H1 (cell line): ENCODE data around the gene SLC8A1. TPM values are rescaled to one million over a fixed set of nuclear protein-coding genes. Genes with fewer than 3 reads are reported as not detected.

ENCODE experiments used
- HDAC2 ChIP-seq, 2 experiments: fragments of 300-600 bp in 1 of 2; sonication (generic) in 1 of 2; IDR thresholded peaks; 2 replicates each; pipeline ENCODE4 v1.6.1; 2011 to 2012; ENCODE audit warnings: low read depth in 2 of 2, low read length in 2 of 2, mild to moderate bottlenecking in 2 of 2, moderate library complexity in 2 of 2, borderline replicate concordance in 1 of 2, inconsistent platforms in 1 of 2
- MAFK ChIP-seq: IDR thresholded peaks from 2 replicates; pipeline ENCODE4 v1.6.1; 2012; ENCODE audit warnings: low read depth, mild to moderate bottlenecking, improper control_type of control experiment, low read length
- NRF1 ChIP-seq: IDR thresholded peaks from 2 replicates; pipeline ENCODE4 v1.6.1; 2011; ENCODE audit warnings: mild to moderate bottlenecking, low read depth, low read length, improper control_type of control experiment
- polyA plus RNA-seq, 7 experiments: library from polyadenylated mRNA; depleted of rRNA in 3 of 7; stranded (reverse) in 5 of 7; unstranded in 2 of 7; fragments of >200 nt in 5 of 7; fragments of 200-250 nt in 2 of 7; gene quantifications; 1 replicate in 5 of 7; 2 replicates in 1 of 7; 4 replicates in 1 of 7; pipeline versions ENCODE4 v1.2.1 to v1.2.3, GENCODE V29; 2011 to 2013; ENCODE audit warnings: missing spikeins in 2 of 7, mixed read lengths in 2 of 7
- total RNA-seq: library from RNA; stranded (reverse); fragmentation: NEBNext Ultra II Directional; extraction: Animal tissue kit (Norgen Biotek cat#: 25700); gene quantifications from 2 replicates; pipeline ENCODE4 v1.2.1, GENCODE V29; 2021
- TF ChIP-seq, protein P1 (sequence below): fragments of 300-600 bp; sonication (generic); IDR thresholded peaks from 2 replicates; pipeline ENCODE4 v1.7.1; 2012; ENCODE audit warnings: low read length, moderate library complexity, mild to moderate bottlenecking, inconsistent platforms; ENCODE audit not compliant: insufficient replicate concordance

The SLC8A1 gene
- total and polyA plus RNA-seq, 2 of the 8 experiments (the other 6 are each of a cell fraction or from before 2014, with no cell fraction given), result 0.68 to 3.6 TPM

DNA sequence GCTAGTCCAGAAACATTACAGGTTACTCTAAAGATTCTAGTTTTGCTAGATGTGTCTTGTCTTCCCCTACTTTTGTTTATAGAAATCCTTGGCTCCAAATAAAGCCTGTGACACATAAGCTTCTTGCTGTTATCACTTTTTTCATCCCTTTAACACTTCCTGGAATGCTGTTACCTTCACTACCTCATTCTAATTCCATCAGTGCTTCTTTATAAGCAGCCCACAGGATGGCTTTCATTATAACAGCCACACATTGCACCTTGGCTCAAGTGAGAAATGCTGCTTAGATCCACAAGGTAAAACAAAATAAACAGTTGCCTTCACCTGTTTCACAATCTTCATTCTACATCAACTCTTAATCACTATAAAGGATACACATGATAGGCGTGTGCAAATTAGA, 221.7 kb downstream of the SLC8A1 start (continued):
- TF ChIP-seq, protein P1, sequence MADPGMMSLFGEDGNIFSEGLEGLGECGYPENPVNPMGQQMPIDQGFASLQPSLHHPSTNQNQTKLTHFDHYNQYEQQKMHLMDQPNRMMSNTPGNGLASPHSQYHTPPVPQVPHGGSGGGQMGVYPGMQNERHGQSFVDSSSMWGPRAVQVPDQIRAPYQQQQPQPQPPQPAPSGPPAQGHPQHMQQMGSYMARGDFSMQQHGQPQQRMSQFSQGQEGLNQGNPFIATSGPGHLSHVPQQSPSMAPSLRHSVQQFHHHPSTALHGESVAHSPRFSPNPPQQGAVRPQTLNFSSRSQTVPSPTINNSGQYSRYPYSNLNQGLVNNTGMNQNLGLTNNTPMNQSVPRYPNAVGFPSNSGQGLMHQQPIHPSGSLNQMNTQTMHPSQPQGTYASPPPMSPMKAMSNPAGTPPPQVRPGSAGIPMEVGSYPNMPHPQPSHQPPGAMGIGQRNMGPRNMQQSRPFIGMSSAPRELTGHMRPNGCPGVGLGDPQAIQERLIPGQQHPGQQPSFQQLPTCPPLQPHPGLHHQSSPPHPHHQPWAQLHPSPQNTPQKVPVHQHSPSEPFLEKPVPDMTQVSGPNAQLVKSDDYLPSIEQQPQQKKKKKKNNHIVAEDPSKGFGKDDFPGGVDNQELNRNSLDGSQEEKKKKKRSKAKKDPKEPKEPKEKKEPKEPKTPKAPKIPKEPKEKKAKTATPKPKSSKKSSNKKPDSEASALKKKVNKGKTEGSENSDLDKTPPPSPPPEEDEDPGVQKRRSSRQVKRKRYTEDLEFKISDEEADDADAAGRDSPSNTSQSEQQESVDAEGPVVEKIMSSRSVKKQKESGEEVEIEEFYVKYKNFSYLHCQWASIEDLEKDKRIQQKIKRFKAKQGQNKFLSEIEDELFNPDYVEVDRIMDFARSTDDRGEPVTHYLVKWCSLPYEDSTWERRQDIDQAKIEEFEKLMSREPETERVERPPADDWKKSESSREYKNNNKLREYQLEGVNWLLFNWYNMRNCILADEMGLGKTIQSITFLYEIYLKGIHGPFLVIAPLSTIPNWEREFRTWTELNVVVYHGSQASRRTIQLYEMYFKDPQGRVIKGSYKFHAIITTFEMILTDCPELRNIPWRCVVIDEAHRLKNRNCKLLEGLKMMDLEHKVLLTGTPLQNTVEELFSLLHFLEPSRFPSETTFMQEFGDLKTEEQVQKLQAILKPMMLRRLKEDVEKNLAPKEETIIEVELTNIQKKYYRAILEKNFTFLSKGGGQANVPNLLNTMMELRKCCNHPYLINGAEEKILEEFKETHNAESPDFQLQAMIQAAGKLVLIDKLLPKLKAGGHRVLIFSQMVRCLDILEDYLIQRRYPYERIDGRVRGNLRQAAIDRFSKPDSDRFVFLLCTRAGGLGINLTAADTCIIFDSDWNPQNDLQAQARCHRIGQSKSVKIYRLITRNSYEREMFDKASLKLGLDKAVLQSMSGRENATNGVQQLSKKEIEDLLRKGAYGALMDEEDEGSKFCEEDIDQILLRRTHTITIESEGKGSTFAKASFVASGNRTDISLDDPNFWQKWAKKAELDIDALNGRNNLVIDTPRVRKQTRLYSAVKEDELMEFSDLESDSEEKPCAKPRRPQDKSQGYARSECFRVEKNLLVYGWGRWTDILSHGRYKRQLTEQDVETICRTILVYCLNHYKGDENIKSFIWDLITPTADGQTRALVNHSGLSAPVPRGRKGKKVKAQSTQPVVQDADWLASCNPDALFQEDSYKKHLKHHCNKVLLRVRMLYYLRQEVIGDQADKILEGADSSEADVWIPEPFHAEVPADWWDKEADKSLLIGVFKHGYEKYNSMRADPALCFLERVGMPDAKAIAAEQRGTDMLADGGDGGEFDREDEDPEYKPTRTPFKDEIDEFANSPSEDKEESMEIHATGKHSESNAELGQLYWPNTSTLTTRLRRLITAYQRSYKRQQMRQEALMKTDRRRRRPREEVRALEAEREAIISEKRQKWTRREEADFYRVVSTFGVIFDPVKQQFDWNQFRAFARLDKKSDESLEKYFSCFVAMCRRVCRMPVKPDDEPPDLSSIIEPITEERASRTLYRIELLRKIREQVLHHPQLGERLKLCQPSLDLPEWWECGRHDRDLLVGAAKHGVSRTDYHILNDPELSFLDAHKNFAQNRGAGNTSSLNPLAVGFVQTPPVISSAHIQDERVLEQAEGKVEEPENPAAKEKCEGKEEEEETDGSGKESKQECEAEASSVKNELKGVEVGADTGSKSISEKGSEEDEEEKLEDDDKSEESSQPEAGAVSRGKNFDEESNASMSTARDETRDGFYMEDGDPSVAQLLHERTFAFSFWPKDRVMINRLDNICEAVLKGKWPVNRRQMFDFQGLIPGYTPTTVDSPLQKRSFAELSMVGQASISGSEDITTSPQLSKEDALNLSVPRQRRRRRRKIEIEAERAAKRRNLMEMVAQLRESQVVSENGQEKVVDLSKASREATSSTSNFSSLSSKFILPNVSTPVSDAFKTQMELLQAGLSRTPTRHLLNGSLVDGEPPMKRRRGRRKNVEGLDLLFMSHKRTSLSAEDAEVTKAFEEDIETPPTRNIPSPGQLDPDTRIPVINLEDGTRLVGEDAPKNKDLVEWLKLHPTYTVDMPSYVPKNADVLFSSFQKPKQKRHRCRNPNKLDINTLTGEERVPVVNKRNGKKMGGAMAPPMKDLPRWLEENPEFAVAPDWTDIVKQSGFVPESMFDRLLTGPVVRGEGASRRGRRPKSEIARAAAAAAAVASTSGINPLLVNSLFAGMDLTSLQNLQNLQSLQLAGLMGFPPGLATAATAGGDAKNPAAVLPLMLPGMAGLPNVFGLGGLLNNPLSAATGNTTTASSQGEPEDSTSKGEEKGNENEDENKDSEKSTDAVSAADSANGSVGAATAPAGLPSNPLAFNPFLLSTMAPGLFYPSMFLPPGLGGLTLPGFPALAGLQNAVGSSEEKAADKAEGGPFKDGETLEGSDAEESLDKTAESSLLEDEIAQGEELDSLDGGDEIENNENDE, result no peak
- TF ChIP-seq MAFK (no peak), NRF1 (no peak), HDAC2 (IDR thresholded peaks at IDR 0.05; ENCODE audit: borderline replicate concordance in 1 of 2, low read depth in 2 of 2, low read length in 2 of 2) (no peak)
